ENCODE results near the gene RSPO3.
A peak's percentile ranks its signal among the peaks of the same experiment; 100 is the strongest.
"Not testable (repeated sequence)": the region's sequence is repeated elsewhere in the genome, so short reads cannot be mapped to it uniquely, and the experiment has no call there.

Gene RSPO3

GRCh38 chr6:127118298-127119101, at the start of gene RSPO3:
TSS of gene RSPO3 (plus strand) at chr6:127118671. CDS start at chr6:127119193, 522 bp downstream.
- DNase-seq (ENCODE audit: low spot score): peak; percentile 47

DNA sequence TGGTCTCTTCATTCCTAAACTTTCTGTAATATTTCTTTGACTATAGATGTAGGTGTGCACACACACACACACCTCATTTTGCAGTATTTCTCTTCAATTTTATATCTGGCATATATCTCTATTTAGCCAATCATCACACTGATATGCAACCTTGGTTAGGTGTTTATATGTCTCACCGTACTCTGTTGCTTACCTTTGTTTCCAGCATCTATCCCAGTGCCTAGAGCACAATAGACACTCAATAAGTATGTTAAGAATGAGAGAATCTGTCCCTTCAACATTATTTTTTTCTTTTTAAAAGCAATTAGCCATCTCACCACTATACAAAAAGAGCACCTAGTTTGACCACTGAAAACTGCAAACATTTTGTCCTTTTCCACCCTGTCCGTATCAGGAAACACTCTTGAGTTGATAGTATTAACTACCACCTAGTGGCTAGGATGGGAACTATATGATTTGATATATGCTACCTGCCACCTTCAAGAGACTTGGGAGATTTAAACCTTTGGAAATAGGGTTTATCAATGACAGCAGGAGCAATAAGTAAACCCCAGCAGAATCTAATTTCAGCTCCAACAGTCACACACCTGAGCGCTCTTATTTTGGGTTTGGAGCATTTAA, 48.7 kb upstream of the RSPO3 start:
- peak; percentile 22 for DNase-seq (ENCODE audit: low spot score)

GRCh38 chr6:127073222-127073621, 45.2 kb upstream of the RSPO3 start:
- no peak for DNase-seq (ENCODE audit: low spot score)

- no peak for DNase-seq (ENCODE audit: low spot score)
Observed at GRCh38 chr6:127076466-127076865, 42.0 kb upstream of the RSPO3 start.

DNA sequence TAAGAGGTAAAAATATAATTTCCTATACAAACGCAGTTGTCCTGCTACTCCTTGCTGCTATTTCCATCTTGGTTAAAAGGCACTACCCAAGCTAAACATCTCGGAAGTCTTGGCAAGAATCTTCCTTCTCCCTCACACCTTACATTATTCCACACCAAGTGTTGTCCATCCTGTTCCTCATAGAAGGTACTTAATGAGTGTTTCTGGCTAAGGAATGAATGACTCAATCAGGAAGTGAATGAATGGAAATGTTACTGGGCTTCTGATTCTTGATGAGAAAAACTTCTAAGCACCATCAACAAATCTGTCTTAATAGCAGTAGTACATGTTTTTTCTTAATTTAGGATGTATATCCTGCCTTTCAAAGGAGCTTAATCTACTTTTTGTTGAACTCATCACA, 40.6 kb upstream of the RSPO3 start:
- no peak for DNase-seq (ENCODE audit: low spot score)

DNA sequence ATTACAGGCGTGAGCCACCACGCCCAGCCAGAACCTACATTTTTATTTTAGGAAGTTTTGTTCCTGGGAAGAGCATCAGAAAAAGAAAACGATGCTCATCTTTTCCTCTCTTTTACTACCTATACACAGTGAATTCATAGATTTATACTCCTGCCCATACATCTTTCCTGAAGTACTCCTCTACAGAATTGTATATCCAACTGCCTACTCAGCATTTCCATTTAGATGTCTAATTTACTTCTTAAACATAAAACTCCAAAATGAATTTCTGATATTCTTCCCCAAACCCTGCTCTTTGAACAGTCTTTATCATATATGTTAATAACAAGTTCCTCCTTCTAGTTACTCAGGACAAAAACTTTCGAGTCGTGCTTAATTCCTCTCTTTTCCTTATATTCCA, 39.8 kb upstream of the RSPO3 start:
- DNase-seq (ENCODE audit: low spot score): no peak

DNA sequence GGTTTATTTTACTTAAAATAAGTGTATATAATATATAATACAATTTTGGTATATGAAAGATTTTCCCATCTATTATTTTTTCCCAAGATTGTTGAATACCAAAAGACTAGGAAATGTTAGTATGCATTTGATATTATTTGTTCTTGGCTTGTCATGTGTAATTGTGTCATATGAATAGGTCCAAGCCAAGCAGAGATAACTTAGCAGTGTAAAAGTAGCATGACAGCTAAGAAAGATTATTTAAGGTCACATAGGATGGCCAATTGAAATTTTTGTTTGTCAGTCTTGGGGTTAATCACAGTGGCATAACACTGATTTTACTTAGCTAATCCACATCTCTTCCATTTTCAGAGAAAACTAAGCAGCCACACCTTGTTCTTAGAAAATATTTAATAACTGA, 38.8 kb upstream of the RSPO3 start:
- DNase-seq (ENCODE audit: low spot score): no peak

- no peak for DNase-seq (ENCODE audit: low spot score)
Observed at GRCh38 chr6:127080081-127080480, 38.4 kb upstream of the RSPO3 start.

GRCh38 chr6:127083231-127083962, 35.1 kb upstream of the RSPO3 start:
- no peak for DNase-seq (ENCODE audit: low spot score)

- no peak for DNase-seq (ENCODE audit: low spot score)
Observed at GRCh38 chr6:127083963-127084310, 34.5 kb upstream of the RSPO3 start.

- no peak for DNase-seq (ENCODE audit: low spot score)
Observed at GRCh38 chr6:127085181-127085580, 33.3 kb upstream of the RSPO3 start.

DNA sequence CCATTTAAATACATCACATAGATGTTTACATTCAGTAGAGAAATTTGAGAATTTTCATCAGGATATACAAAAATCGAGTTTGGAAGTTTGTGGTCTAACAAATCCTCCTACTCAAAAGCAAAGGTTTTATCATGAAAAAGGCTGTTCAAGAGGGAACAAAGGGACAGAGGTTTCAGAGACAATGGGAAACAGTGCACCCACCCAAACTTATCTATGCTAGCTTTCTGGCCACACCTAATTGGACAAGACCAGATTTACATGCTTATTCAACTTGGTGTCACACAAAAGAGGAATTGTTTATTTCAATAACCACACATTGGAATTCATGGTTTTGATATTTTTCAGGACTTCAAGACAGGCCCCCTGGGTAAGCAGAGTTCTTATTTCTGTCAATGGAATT, 28.4 kb upstream of the RSPO3 start:
- DNase-seq (ENCODE audit: low spot score): no peak

DNA sequence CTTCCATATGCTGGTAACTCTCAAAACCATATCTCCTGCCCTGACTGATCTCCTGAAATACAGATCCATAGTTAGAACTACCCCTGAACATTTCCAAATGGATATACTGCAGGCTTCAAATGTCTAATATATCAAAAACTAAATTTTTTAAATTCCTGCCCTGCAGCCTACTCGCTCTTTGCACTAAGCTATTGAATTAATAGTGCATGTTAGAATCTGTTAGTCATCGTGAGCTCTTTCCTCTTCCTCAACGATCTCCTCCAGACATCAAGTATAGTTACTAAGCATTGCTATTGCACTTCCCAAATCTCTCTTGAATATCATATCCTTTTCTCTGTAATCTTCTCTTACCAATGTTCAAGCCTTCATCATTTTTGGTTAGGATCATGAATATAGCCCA, 26.0 kb upstream of the RSPO3 start:
- DNase-seq (ENCODE audit: low spot score): no peak

DNA sequence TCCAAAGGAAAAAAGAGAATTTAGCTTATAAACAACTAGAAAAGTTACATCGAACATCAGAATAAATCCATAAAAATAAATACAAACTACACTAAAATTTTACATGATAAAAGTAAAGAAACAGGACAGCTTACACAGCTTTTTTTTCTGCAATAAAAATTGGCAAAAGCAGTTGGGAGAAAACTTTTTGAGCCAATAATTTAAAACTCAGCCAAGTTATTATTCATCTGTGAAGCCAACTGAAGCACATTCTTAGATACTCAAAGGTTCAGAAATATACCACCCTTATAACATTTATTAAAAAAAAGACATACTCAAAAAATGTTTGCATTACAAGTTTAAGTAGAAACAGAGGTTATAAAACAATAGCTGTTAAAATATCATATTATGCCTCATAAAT, 23.7 kb upstream of the RSPO3 start:
- DNase-seq (ENCODE audit: low spot score): no peak

- DNase-seq (ENCODE audit: low spot score): no peak
Observed at GRCh38 chr6:127096167-127096566, 22.3 kb upstream of the RSPO3 start.

DNA sequence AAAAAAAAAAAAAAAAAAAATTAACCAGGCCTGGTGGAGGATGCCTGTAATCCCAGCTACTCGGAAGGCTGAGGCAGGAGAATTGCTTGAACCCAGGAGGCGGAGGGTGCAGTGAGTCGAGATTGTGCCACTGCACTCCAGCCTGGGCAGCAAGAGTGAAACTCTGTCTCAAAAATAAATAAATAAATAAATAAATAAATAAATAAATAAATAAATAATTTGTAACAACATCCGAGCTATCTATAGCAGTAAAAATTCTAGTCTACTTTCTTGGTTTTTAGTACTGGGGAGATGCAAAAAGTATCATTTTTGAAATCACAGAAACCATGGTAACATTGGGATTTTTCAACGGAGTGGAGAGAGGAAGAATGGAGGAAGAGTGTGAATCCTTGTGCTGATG, 21.0 kb upstream of the RSPO3 start:
- not testable (repeated sequence) for DNase-seq (ENCODE audit: low spot score)

- peak; percentile 22 for DNase-seq (ENCODE audit: low spot score)
Observed at GRCh38 chr6:127100510-127101140, 17.8 kb upstream of the RSPO3 start.

GRCh38 chr6:127102299-127102698, 16.2 kb upstream of the RSPO3 start:
- DNase-seq (ENCODE audit: low spot score): peak; percentile 69

GRCh38 chr6:127102859-127103258, 15.6 kb upstream of the RSPO3 start:
- no peak for DNase-seq (ENCODE audit: low spot score)

GRCh38 chr6:127103482-127103881, 15.0 kb upstream of the RSPO3 start:
- DNase-seq (ENCODE audit: low spot score): peak; percentile 13

DNA sequence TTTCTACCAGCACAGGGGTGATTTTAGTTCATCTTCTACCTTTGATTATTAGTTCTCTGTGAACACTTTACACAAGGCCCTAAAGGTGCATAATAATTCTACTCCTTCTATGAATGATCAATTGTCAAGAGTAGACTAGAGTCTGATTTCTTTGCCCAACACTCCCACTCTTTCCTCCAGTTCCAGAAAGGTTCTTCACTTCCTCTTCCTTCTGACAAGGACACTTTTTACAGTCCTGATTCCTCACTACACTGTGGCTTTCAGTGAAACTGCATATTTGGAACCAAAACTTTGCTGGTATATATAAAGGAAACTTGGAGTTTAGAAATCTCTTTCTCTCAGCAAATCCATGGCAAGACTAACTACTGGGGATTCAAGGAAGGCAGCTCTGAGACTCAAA, 10.6 kb upstream of the RSPO3 start:
- DNase-seq (ENCODE audit: low spot score): no peak

GRCh38 chr6:127110712-127111111, 7.8 kb upstream of the RSPO3 start:
- no peak for DNase-seq (ENCODE audit: low spot score)

DNA sequence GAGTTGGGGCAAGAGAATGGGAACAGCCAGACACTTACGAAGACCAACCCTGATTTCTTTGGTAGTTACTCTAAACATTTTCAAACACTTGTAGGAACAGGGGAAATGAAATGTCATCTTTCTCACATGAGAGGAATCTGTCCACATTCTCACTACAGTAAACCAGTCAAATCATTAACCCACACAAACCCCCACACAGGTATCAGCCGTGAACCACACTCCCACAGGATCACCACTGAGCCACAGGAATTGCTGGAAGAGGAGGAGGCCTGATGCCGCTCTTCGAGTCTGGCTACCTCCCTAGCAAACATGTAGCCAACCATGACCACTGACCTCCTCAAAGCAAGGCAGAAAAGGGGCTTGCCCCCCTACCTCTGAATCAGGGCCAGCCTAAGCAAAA, 6.9 kb upstream of the RSPO3 start:
- no peak for DNase-seq (ENCODE audit: low spot score)
